K562 (cell line): Measurements from ENCODE around the gene SMCP. TPM values are rescaled to one million over a fixed set of nuclear protein-coding genes. Genes with fewer than 3 reads are reported as not detected.

Source experiments
- ATAC-seq: fragments of 200-7000 bp; cut with Tn5 transposase; 3 replicates; pipeline ENCODE4 v1.9.1; 2020; ENCODE audit warnings: moderate library complexity
- BruUV-seq: library from RNA; stranded (reverse); fragments of 400-500 nt; replicated peaks from 2 replicates; lab custom pipeline; 2021; lab: Mats Ljungman, UMichigan
- CTCF ChIA-PET: fragments of 300-600 bp; formaldehyde crosslinking; extraction: SDS; loops from one replicate; lab custom pipeline; 2021; ENCODE audit warnings: low intra/inter-chr PET ratio; lab: Yijun Ruan, JAX
- POLR2A ChIA-PET: fragments of 300-600, 350-650 bp; sonication (Branson Sonifier 250); formaldehyde crosslinking; extraction: SDS; loops from one replicate; lab custom pipeline; 2021; ENCODE audit warnings: antibody characterized with exemption, inconsistent platforms; lab: Yijun Ruan, JAX
- DNase-seq, 4 experiments: peaks; one replicate each; pipeline versions ENCODE4 v3.0.0 to v3.0.0-alpha.2; 2011 to 2018; ENCODE audit warnings: low spot score in 3 of 4, mixed read lengths in 3 of 4; ENCODE audit errors: extremely low read depth in 1 of 4
- FAIRE-seq: peaks from 2 replicates; lab custom pipeline; 2011; peaks lifted over from hg19 to GRCh38; lab: Jason Lieb, UNC
- H2AFZ ChIP-seq: 2 replicates; pipeline ENCODE4 v1.6.0; 2011; ENCODE audit warnings: low read depth, low read length, control low read depth, inconsistent platforms
- H3K27ac ChIP-seq: fragments of 200-600 bp; 3 replicates; pipeline ENCODE4 v1.8.0; 2011; ENCODE audit warnings: low read depth, mild to moderate bottlenecking, control low read depth, inconsistent platforms, low read length, moderate library complexity, mixed read lengths; ENCODE audit errors: extremely low read depth
- H3K27me3 ChIP-seq, 2 experiments: fragments of 300-600 bp in 1 of 2; 2 replicates in 1 of 2; 3 replicates in 1 of 2; pipeline versions ENCODE4 v1.6.0 to v1.8.0; 2011; ENCODE audit warnings: inconsistent platforms in 2 of 2, low read length in 2 of 2, mild to moderate bottlenecking in 1 of 2, mixed read lengths in 1 of 2, moderate library complexity in 1 of 2; ENCODE audit not compliant: control insufficient read depth in 2 of 2, insufficient read depth in 2 of 2
- H3K36me3 ChIP-seq: fragments of 300-600 bp; 3 replicates; pipeline ENCODE4 v1.8.0; 2011; ENCODE audit warnings: mild to moderate bottlenecking, low read length, inconsistent platforms; ENCODE audit not compliant: control insufficient read depth, insufficient read depth
- H3K4me1 ChIP-seq, 2 experiments: fragments of 200-600 bp in 1 of 2; replicated peaks in 1 of 2; 2 replicates in 1 of 2; 3 replicates in 1 of 2; pipeline versions ENCODE4 v1.5.1 to v1.8.0; 2011; ENCODE audit warnings: inconsistent platforms in 2 of 2, low read length in 2 of 2, mild to moderate bottlenecking in 1 of 2, mixed read lengths in 1 of 2, moderate library complexity in 1 of 2; ENCODE audit not compliant: control insufficient read depth in 2 of 2, insufficient read depth in 2 of 2
- H3K4me2 ChIP-seq: 2 replicates; pipeline ENCODE4 v1.6.1; 2011; ENCODE audit warnings: low read length, control low read depth, inconsistent platforms, mixed read lengths; ENCODE audit not compliant: insufficient read depth
- H3K4me3 ChIP-seq: fragments of 200-600 bp; sonication (generic), shearing (Covaris generic); 2 replicates; pipeline ENCODE4 v1.5.1; 2016; ENCODE audit warnings: control low read depth, inconsistent platforms
- H3K79me2 ChIP-seq: fragments of 200-600 bp; 3 replicates; pipeline ENCODE4 v1.8.0; 2011; ENCODE audit warnings: low read length, inconsistent platforms; ENCODE audit not compliant: control insufficient read depth, insufficient read depth
- H3K9ac ChIP-seq, 2 experiments: 2 replicates each; pipeline versions ENCODE4 v1.6.0 to v1.6.1; 2011; ENCODE audit warnings: low read depth in 2 of 2, low read length in 2 of 2, control low read depth in 1 of 2, inconsistent platforms in 1 of 2, mild to moderate bottlenecking in 1 of 2, mixed read lengths in 1 of 2; ENCODE audit not compliant: insufficient read depth in 1 of 2
- H3K9me1 ChIP-seq: one replicate; pipeline ENCODE4 v1.6.0; 2011; ENCODE audit warnings: inconsistent platforms, mild to moderate bottlenecking, low read length, moderate library complexity; ENCODE audit not compliant: control insufficient read depth, insufficient read depth
- H3K9me3 ChIP-seq: replicated peaks from 2 replicates; pipeline ENCODE4 v1.5.1; 2011; ENCODE audit warnings: low read depth, low read length, inconsistent platforms; ENCODE audit not compliant: control insufficient read depth, insufficient read depth
- H4K20me1 ChIP-seq: replicated peaks from 2 replicates; pipeline ENCODE4 v1.6.1; 2011; ENCODE audit warnings: low read length, inconsistent platforms, mixed read lengths; ENCODE audit not compliant: control insufficient read depth, insufficient read depth
- ARNT ChIP-seq, 2 experiments: fragments of 450-650 bp; IDR thresholded peaks; 2 replicates each; pipeline ENCODE4 v1.6.1; 2016; ENCODE audit warnings: mild to moderate bottlenecking in 1 of 2
- BHLHE40 ChIP-seq: IDR thresholded peaks from 2 replicates; pipeline ENCODE4 v1.6.1; 2011; ENCODE audit warnings: low read length, improper control_type of control experiment
- DMBX1 ChIP-seq: fragments of 250-450 bp; sonication (Bioruptor Pico); IDR thresholded peaks from 2 replicates; pipeline ENCODE4 v1.8.0; 2022; ENCODE audit warnings: inconsistent platforms, mild to moderate bottlenecking, moderate library complexity, borderline replicate concordance
- ELF2 ChIP-seq: fragments of 250-450 bp; sonication (Bioruptor Pico); IDR thresholded peaks from 2 replicates; pipeline ENCODE4 v1.5.0; 2021; ENCODE audit warnings: mild to moderate bottlenecking
- GABPB2 ChIP-seq: fragments of 250-450 bp; sonication (Bioruptor Pico); conservative IDR thresholded peaks from 2 replicates; pipeline ENCODE4 v1.5.1; 2021; ENCODE audit warnings: mild to moderate bottlenecking
- POLR2H ChIP-seq: IDR thresholded peaks from 2 replicates; pipeline ENCODE4 v1.6.1; 2016; ENCODE audit warnings: missing genetic modification characterization, low read depth, mild to moderate bottlenecking, control low read depth, missing compliant biosample characterization, moderate library complexity
- POU5F1 ChIP-seq: fragments of 150-350 bp; IDR thresholded peaks from 2 replicates; pipeline ENCODE4 v1.6.1; 2014; ENCODE audit warnings: borderline replicate concordance, low read length, low read depth, mild to moderate bottlenecking; ENCODE audit not compliant: partially characterized antibody
- ZNF324 ChIP-seq: fragments of 250-450 bp; sonication (Bioruptor Pico); IDR thresholded peaks from 2 replicates; pipeline ENCODE4 v1.4.0; 2020; ENCODE audit warnings: mild to moderate bottlenecking
- ZNF785 ChIP-seq: fragments of 250-450 bp; sonication (Bioruptor Pico); IDR thresholded peaks from 2 replicates; pipeline ENCODE4 v1.4.0; 2020; ENCODE audit warnings: mild to moderate bottlenecking
- ZSCAN32 ChIP-seq: fragments of 450-650 bp; formaldehyde crosslinking; IDR thresholded peaks from 2 replicates; pipeline ENCODE4 v1.4.0; 2020; ENCODE audit warnings: mild to moderate bottlenecking, moderate library complexity
- WGBS: fragments of 100-300 bp; shearing (Covaris generic); methylation state at CpG from one replicate; pipeline ENCODE4 v1.1.6; 2016; ENCODE audit warnings: low coverage, mixed read lengths; ENCODE audit not compliant: insufficient coverage; ENCODE audit errors: missing lambda C conversion rate; 5-methylcytosine and 5-hydroxymethylcytosine counted together
- in situ Hi-C: fragments of 300-500 bp; cut with MboI; formaldehyde crosslinking; loops from 4 replicates; pipeline ENCODE4 v1.15.0; 2018; ENCODE audit warnings: inconsistent platforms, mixed read lengths
- intact Hi-C: fragments of 100-400 bp; cut with micrococcal nuclease; formaldehyde crosslinking; loops from 2 replicates; pipeline ENCODE4 v1.14.2; 2022
- polyA plus RNA-seq, 8 experiments: library from polyadenylated mRNA; depleted of rRNA in 4 of 8; stranded (reverse) in 5 of 8; unstranded in 3 of 8; fragments of >200 nt; fragmentation: Nextera tagmentation in 2 of 8; fragmentation: Illumina TruSeq in 1 of 8; extraction: Ambion mirVana in 2 of 8; extraction: Trizol in 1 of 8; gene quantifications; 2 replicates each; pipeline versions ENCODE4 v1.2.1 to v1.2.3, GENCODE V29; 2011 to 2014; ENCODE audit warnings: inconsistent platforms in 1 of 8, missing spikeins in 1 of 8
- total RNA-seq, 7 experiments: library from RNA; depleted of rRNA in 6 of 7; stranded (reverse); fragments of >200 nt in 6 of 7; fragmentation: Illumina TruSeq in 2 of 7; extraction: Trizol in 2 of 7; gene quantifications; 2 replicates each; pipeline versions ENCODE4 v1.2.1 to v1.2.3, GENCODE V29; 2011 to 2021; ENCODE audit warnings: low replicate concordance in 1 of 7
- TF ChIP-seq, protein P1 (sequence below), 2 experiments: fragments of 450-650 bp in 1 of 2; sonication (generic) in 1 of 2; formaldehyde crosslinking in 1 of 2; IDR thresholded peaks in 1 of 2; conservative IDR thresholded peaks in 1 of 2; 2 replicates each; pipeline versions ENCODE4 v1.6.1 to v1.8.1; 2016 to 2023; ENCODE audit warnings: mild to moderate bottlenecking in 2 of 2, moderate library complexity in 2 of 2, inconsistent platforms in 1 of 2, missing genetic modification reagents in 1 of 2
- TF ChIP-seq, protein P2 (sequence below): fragments of 450-650 bp; formaldehyde crosslinking; IDR thresholded peaks from 2 replicates; pipeline ENCODE4 v1.4.0; 2022; ENCODE audit warnings: missing genetic modification characterization
- TF ChIP-seq, protein P3 (sequence below), 3 experiments: fragments of 200-800 bp in 1 of 3; fragments of 250-450 bp in 1 of 3; fragments of 450-650 bp in 1 of 3; sonication (Bioruptor Pico) in 1 of 3; sonication (Bioruptor generic) in 1 of 3; formaldehyde crosslinking in 1 of 3; IDR thresholded peaks; 2 replicates each; pipeline versions ENCODE4 v1.6.1 to v1.8.0; 2016 to 2022; ENCODE audit warnings: mild to moderate bottlenecking in 2 of 3, missing genetic modification characterization in 2 of 3, missing compliant biosample characterization in 1 of 3, moderate library complexity in 1 of 3
- TF ChIP-seq, protein P4 (sequence below): fragments of 450-650 bp; conservative IDR thresholded peaks from 2 replicates; pipeline ENCODE4 v1.6.1; 2016; ENCODE audit warnings: missing genetic modification characterization, low read depth, mild to moderate bottlenecking, control low read depth, missing compliant biosample characterization

The SMCP gene
- total and polyA plus RNA-seq, 9 of the 15 experiments (the other 6 are each of a cell fraction or from before 2014, with no cell fraction given) = not detected

DNA sequence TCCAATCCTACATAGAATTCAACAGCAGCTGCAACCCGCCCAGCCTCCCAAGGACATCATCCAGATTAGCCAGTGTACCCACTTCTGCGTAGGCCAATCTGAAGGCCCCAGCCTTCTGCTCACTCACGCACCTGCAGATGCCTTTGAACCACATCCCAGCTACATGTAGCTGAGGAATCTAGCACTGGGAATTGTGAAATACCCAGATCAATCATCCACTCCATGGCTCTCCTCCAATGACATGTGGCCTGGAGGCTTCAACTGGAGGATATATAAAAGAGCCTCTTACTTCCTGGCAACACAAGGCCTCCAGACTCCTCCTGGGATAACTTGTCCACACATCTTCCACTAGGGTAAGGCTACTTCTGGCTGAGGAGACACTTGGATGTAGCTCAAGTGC, 35.6 kb upstream of the SMCP start, which contains the start of gene LCE6A:
LCE6A (plus strand) TSS at position 301 of the 400 bp plus-strand sequence. CDS start 665 bp downstream, outside the sequence.
- Histone ChIP-seq H3K9me1 (no peaks in the 10 kb centered on the region), H3K36me3 (no peaks in the 10 kb centered on the region), H3K9ac (no peak within 1 kb of the TSS), H3K4me3 (no peak within 1 kb of the TSS), H3K27me3 (no peaks in the 10 kb centered on the region; a peak in 1 of 5 replicates), H2AFZ (no peak within 1 kb of the TSS), H3K27ac (no peak within 1 kb of the TSS), H4K20me1 (no peaks in the 10 kb centered on the region), H3K79me2 (no peaks in the 10 kb centered on the region), H3K4me1 (no peaks in the 10 kb centered on the region), H3K9me3 (no peaks in the 10 kb centered on the region), H3K4me2 (no peak within 1 kb of the TSS)
- WGBS = 0% methylated on average over 3 of the region's 3 CpGs
- ChIA-PET CTCF (no interaction called here), POLR2A (no interaction called here)
- in situ Hi-C loops (no loop called here), intact Hi-C loops (no loop called here)
- ATAC-seq = no peak
- BruUV-seq = no TSS peak
- TF ChIP-seq POLR2H (tag) (no peak), ZNF324 (no peak), ARNT (IDR thresholded peaks at IDR 0.05) (no peak), GABPB2 (CRISPR knock-in tag) (no peak), BHLHE40 (no peak), ELF2 (CRISPR knock-in tag) (no peak), POU5F1 (no peak), ZNF785 (no peak), ZSCAN32 (CRISPR knock-in tag) (no peak), DMBX1 (no peak)
- TF ChIP-seq, protein P1, sequence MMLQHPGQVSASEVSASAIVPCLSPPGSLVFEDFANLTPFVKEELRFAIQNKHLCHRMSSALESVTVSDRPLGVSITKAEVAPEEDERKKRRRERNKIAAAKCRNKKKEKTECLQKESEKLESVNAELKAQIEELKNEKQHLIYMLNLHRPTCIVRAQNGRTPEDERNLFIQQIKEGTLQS (IDR thresholded peaks at IDR 0.05) = no peak
- TF ChIP-seq, protein P1 (CRISPR knock-in tag; conservative IDR thresholded peaks at IDR 0.05) = no peak
- TF ChIP-seq, protein P2, sequence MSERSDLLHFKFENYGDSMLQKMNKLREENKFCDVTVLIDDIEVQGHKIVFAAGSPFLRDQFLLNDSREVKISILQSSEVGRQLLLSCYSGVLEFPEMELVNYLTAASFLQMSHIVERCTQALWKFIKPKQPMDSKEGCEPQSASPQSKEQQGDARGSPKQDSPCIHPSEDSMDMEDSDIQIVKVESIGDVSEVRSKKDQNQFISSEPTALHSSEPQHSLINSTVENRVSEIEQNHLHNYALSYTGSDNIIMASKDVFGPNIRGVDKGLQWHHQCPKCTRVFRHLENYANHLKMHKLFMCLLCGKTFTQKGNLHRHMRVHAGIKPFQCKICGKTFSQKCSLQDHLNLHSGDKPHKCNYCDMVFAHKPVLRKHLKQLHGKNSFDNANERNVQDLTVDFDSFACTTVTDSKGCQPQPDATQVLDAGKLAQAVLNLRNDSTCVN (CRISPR knock-in tag) = no peak
- TF ChIP-seq, protein P3, sequence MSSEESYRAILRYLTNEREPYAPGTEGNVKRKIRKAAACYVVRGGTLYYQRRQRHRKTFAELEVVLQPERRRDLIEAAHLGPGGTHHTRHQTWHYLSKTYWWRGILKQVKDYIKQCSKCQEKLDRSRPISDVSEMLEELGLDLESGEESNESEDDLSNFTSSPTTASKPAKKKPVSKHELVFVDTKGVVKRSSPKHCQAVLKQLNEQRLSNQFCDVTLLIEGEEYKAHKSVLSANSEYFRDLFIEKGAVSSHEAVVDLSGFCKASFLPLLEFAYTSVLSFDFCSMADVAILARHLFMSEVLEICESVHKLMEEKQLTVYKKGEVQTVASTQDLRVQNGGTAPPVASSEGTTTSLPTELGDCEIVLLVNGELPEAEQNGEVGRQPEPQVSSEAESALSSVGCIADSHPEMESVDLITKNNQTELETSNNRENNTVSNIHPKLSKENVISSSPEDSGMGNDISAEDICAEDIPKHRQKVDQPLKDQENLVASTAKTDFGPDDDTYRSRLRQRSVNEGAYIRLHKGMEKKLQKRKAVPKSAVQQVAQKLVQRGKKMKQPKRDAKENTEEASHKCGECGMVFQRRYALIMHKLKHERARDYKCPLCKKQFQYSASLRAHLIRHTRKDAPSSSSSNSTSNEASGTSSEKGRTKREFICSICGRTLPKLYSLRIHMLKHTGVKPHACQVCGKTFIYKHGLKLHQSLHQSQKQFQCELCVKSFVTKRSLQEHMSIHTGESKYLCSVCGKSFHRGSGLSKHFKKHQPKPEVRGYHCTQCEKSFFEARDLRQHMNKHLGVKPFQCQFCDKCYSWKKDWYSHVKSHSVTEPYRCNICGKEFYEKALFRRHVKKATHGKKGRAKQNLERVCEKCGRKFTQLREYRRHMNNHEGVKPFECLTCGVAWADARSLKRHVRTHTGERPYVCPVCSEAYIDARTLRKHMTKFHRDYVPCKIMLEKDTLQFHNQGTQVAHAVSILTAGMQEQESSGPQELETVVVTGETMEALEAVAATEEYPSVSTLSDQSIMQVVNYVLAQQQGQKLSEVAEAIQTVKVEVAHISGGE (CRISPR knock-in tag; IDR thresholded peaks at IDR 0.05) = no peak
- TF ChIP-seq, protein P4, sequence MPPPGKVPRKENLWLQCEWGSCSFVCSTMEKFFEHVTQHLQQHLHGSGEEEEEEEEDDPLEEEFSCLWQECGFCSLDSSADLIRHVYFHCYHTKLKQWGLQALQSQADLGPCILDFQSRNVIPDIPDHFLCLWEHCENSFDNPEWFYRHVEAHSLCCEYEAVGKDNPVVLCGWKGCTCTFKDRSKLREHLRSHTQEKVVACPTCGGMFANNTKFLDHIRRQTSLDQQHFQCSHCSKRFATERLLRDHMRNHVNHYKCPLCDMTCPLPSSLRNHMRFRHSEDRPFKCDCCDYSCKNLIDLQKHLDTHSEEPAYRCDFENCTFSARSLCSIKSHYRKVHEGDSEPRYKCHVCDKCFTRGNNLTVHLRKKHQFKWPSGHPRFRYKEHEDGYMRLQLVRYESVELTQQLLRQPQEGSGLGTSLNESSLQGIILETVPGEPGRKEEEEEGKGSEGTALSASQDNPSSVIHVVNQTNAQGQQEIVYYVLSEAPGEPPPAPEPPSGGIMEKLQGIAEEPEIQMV = no peak
- FAIRE-seq = no peak
- DNase-seq = no peak
